Chondrocyte (in vitro differentiated cells): ENCODE data around the gene LGALS9. TPM values are rescaled to one million over a fixed set of nuclear protein-coding genes. Genes with fewer than 3 reads are reported as not detected.

Experiments
- DNase-seq: peaks from one replicate; pipeline ENCODE4 v3.0.0; 2021; ENCODE audit warnings: mixed read lengths, low spot score
- H3K27ac Mint-ChIP-seq: one replicate; pipeline ENCODE4 v1.8.0; 2021; ENCODE audit warnings: mild to moderate bottlenecking, moderate library complexity, mixed read lengths; ENCODE audit not compliant: unreplicated experiment
- H3K27me3 Mint-ChIP-seq: 2 replicates; pipeline ENCODE4 v1.8.0; 2021; ENCODE audit warnings: low read depth, mixed read lengths
- H3K36me3 Mint-ChIP-seq: 2 replicates; pipeline ENCODE4 v1.8.0; 2021; ENCODE audit warnings: low read depth, mixed read lengths
- H3K4me1 Mint-ChIP-seq: 2 replicates; pipeline ENCODE4 v1.8.0; 2021; ENCODE audit warnings: low read depth, mild to moderate bottlenecking, mixed read lengths
- H3K4me3 Mint-ChIP-seq: one replicate; pipeline ENCODE4 v1.8.0; 2021; ENCODE audit warnings: mild to moderate bottlenecking, moderate library complexity, mixed read lengths; ENCODE audit not compliant: unreplicated experiment
- H3K9me3 Mint-ChIP-seq: 2 replicates; pipeline ENCODE4 v1.8.0; 2021; ENCODE audit warnings: low read depth, mixed read lengths
- total RNA-seq: library from RNA; stranded (reverse); gene quantifications from 3 replicates; pipeline ENCODE4 v1.2.1, GENCODE V29; 2021
- TF ChIP-seq, protein P1 (sequence below): fragments of 200-600 bp; sonication (generic); IDR thresholded peaks from 2 replicates; pipeline ENCODE4 v1.5.0; 2021; ENCODE audit warnings: antibody characterized with exemption, mild to moderate bottlenecking, moderate library complexity

Gene LGALS9
- total RNA-seq, 1 donor from 2014 or later, result 4.3 TPM

DNA sequence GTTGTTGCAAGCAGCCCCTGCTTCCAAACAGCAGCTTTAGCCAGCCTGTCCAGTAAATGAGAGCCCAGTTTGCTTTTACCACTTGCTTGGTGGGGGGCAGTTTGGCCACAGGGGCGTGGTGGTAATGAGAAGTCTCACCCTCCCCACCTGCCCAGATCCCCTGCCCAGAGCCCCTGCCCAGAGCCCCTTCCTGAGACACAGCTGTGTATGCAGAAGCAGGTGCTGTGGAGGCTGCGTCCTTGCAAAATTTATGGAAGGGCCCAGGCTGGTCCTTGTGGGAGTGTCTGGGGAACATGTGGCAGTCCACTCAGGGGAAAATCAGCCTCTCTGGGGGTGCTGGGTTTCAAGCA, 27.6 kb upstream of the LGALS9 start:
- peaks cover 23% of the 10 kb centered on the region for H3K36me3 Mint-ChIP-seq
- no peaks in the 10 kb centered on the region for H3K27me3 Mint-ChIP-seq
- no peaks in the 10 kb centered on the region for H3K9me3 Mint-ChIP-seq
- peaks cover 10% of the 10 kb centered on the region for H3K4me1 Mint-ChIP-seq
- DNase-seq, result no peak
- TF ChIP-seq, protein P1, sequence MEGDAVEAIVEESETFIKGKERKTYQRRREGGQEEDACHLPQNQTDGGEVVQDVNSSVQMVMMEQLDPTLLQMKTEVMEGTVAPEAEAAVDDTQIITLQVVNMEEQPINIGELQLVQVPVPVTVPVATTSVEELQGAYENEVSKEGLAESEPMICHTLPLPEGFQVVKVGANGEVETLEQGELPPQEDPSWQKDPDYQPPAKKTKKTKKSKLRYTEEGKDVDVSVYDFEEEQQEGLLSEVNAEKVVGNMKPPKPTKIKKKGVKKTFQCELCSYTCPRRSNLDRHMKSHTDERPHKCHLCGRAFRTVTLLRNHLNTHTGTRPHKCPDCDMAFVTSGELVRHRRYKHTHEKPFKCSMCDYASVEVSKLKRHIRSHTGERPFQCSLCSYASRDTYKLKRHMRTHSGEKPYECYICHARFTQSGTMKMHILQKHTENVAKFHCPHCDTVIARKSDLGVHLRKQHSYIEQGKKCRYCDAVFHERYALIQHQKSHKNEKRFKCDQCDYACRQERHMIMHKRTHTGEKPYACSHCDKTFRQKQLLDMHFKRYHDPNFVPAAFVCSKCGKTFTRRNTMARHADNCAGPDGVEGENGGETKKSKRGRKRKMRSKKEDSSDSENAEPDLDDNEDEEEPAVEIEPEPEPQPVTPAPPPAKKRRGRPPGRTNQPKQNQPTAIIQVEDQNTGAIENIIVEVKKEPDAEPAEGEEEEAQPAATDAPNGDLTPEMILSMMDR, result no peak
- no peak overlapping the region for H3K27ac Mint-ChIP-seq
- H3K4me3 Mint-ChIP-seq, result no peak overlapping the region

DNA sequence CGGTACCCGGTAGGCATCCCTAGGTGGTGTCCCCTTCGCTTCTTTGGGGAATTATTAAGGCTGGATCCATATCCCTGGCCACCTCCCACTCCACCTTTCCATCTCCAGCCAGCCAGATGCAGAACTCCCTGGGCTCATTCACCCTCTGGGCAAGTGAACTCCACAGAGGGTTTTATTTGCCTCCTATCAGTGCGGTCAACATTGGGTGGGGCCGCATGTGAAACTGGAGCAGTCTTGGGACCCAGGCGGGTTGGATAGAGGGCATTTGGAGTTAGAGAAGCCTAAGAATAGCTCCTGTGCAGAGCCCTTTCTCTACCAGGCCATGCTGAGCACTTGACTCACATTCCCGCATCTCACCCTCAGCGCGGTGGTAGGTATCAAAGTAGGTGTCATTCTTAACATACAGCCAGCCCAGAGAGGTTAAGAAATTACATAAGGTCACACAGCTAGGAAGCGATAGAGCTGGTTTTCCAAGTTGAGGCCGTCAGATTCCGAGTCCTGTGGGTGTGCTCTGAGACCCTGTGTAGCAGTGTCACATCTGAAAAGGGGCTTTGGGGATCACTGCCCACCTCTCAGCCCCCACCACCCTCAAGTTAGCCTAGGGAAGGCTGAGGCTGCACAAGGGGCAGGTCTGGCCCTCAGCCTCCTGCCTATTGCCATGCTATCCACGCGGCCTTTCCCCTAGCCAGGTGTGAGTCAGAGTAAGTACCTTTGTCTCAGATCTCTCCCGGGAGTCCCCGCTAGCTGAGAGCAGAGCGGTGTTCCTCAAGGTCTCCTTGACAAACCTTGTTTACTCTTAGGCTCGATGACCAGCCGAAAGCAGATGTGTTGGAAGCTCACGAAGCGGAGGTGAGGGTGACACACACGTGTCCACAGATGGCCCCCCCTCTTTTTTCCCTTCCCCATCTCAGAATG, 26.9 kb upstream of the LGALS9 start:
- H3K27ac Mint-ChIP-seq, result no peak overlapping the region
- peaks cover 26% of the 10 kb centered on the region for H3K36me3 Mint-ChIP-seq
- peaks cover 10% of the 10 kb centered on the region for H3K4me1 Mint-ChIP-seq
- H3K4me3 Mint-ChIP-seq, result no peak overlapping the region
- H3K9me3 Mint-ChIP-seq, result no peaks in the 10 kb centered on the region
- TF ChIP-seq, protein P1, result no peak
- H3K27me3 Mint-ChIP-seq, result no peaks in the 10 kb centered on the region
- no peak for DNase-seq

DNA sequence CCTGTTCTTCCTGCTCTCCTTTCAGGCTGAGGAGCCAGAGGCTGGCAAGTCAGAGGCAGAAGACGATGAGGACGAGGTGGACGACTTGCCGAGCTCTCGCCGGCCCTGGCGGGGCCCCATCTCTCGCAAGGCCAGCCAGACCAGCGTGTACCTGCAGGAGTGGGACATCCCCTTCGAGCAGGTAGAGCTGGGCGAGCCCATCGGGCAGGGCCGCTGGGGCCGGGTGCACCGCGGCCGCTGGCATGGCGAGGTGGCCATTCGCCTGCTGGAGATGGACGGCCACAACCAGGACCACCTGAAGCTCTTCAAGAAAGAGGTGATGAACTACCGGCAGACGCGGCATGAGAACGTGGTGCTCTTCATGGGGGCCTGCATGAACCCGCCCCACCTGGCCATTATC, 25.6 kb upstream of the LGALS9 start:
- no peaks in the 10 kb centered on the region for H3K9me3 Mint-ChIP-seq
- H3K27ac Mint-ChIP-seq, result no peak overlapping the region
- no peaks in the 10 kb centered on the region for H3K27me3 Mint-ChIP-seq
- peaks cover 7% of the 10 kb centered on the region for H3K4me1 Mint-ChIP-seq
- TF ChIP-seq, protein P1, result no peak
- H3K4me3 Mint-ChIP-seq, result no peak overlapping the region
- H3K36me3 Mint-ChIP-seq, result peaks cover 31% of the 10 kb centered on the region
- no peak for DNase-seq

DNA sequence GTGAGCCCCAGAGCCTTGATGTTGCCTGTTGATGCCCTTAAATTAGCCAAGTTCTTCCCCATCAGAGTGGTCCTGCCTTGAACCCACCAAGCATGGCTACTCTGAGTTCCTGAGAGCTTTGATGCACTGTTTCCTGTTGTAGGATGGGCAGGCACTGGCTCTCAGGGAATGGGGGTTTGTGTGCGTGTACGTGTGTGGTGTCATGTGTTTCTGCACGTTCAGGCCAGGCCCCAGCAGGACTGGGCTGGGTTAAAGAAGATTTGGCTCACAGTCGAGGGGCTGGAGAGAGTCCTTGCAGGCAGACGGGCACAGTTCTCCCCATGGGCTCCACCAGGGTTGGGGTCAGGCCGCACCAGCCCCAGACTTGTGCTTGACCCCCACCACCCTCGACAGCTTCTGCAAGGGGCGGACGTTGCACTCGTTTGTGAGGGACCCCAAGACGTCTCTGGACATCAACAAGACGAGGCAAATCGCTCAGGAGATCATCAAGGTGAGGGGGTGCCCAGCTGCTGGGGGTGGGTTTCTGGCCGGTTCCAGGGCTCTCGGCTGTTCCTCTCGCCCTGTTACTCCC, 23.4 kb upstream of the LGALS9 start:
- no peak overlapping the region for H3K4me3 Mint-ChIP-seq
- TF ChIP-seq, protein P1, result no peak
- peaks cover 3% of the 10 kb centered on the region for H3K4me1 Mint-ChIP-seq
- no peaks in the 10 kb centered on the region for H3K9me3 Mint-ChIP-seq
- DNase-seq, result no peak
- no peaks in the 10 kb centered on the region for H3K27me3 Mint-ChIP-seq
- H3K27ac Mint-ChIP-seq, result no peak overlapping the region
- H3K36me3 Mint-ChIP-seq, result peaks cover 32% of the 10 kb centered on the region

DNA sequence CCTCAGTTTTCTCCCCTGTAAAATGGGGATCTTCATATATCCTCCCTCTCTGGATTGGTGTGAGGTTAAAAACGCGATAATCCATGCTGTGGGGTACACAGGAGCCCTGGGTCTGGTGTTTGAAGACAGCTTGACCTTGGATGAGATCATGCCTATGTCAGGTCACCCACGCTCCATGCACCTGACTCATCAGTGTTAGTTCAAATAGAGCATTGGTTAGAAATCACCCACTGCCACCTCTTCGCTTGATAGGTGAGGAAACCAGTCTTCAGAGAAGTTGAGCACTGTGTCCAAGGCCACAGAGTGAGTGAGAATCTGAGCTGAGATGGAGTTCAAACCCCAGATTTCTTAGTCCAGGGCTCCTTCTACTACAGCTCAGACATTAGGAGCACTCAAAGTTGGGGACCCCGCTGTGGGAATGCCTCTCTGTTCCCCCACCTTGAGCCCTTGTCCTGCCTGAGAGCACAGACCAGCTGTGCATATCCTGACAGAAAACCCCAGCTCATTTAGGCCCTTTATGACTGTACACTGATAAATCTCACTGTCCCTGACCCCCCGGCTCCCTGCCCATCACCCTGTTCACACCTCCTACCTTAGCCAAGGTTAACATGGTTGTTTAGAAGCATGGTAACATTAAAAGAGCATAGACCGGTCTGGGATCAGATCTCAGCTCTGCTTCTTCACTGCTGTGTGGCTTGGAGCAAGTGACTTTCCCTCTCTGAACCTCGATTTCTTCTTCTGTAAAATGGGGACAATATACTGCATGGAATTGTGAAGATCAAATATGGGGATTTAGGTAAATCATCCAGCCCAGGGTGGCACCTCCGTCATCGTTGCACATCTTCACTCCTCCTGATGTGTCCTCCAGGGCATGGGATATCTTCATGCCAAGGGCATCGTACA, 22.4 kb upstream of the LGALS9 start:
- H3K4me3 Mint-ChIP-seq, result no peak overlapping the region
- TF ChIP-seq, protein P1, result no peak
- DNase-seq, result peak; percentile 58
- no peaks in the 10 kb centered on the region for H3K9me3 Mint-ChIP-seq
- no peaks in the 10 kb centered on the region for H3K4me1 Mint-ChIP-seq
- peaks cover 32% of the 10 kb centered on the region for H3K36me3 Mint-ChIP-seq
- no peak overlapping the region for H3K27ac Mint-ChIP-seq
- H3K27me3 Mint-ChIP-seq, result no peaks in the 10 kb centered on the region
